GM23248 (cell line): ENCODE results near the gene PCSK2. TPM values are rescaled to one million over a fixed set of nuclear protein-coding genes. Genes with fewer than 3 reads are reported as not detected.

Experiments
- DNase-seq: peaks from one replicate; pipeline ENCODE4 v3.0.0-alpha.2; 2015
- H2AFZ ChIP-seq: fragments of 200-600 bp; sonication (generic); 2 replicates; pipeline ENCODE4 v1.6.1; 2016; ENCODE audit warnings: antibody characterized with exemption
- H3F3A ChIP-seq: fragments of 200-600 bp; sonication (generic); 2 replicates; pipeline ENCODE4 v1.6.1; 2016; ENCODE audit warnings: mild to moderate bottlenecking, antibody characterized with exemption, mixed run types; ENCODE audit not compliant: insufficient read depth
- H3K27ac ChIP-seq: fragments of 200-600 bp; sonication (generic); 2 replicates; pipeline ENCODE4 v1.5.1; 2016; ENCODE audit warnings: mild to moderate bottlenecking
- H3K27me3 ChIP-seq: fragments of 200-600 bp; sonication (generic); replicated peaks from 2 replicates; pipeline ENCODE4 v1.6.1; 2016; ENCODE audit warnings: mild to moderate bottlenecking; ENCODE audit not compliant: insufficient read depth
- H3K36me3 ChIP-seq: fragments of 200-600 bp; sonication (generic); 2 replicates; pipeline ENCODE4 v1.6.1; 2016; ENCODE audit warnings: low read depth, mild to moderate bottlenecking
- H3K4me1 ChIP-seq: fragments of 200-600 bp; sonication (generic); 2 replicates; pipeline ENCODE4 v1.6.1; 2016; ENCODE audit warnings: mild to moderate bottlenecking; ENCODE audit not compliant: insufficient read depth
- H3K4me2 ChIP-seq: fragments of 200-600 bp; sonication (generic); one replicate; pipeline ENCODE4 v1.6.1; 2016; ENCODE audit warnings: mild to moderate bottlenecking; ENCODE audit not compliant: unreplicated experiment
- H3K4me3 ChIP-seq: fragments of 200-600 bp; sonication (generic); 2 replicates; pipeline ENCODE4 v1.5.1; 2016; ENCODE audit warnings: mild to moderate bottlenecking
- H3K79me2 ChIP-seq: fragments of 200-600 bp; sonication (generic); 2 replicates; pipeline ENCODE4 v1.6.1; 2016; ENCODE audit warnings: mild to moderate bottlenecking; ENCODE audit not compliant: insufficient read depth
- H3K9ac ChIP-seq: fragments of 200-600 bp; sonication (generic); 2 replicates; pipeline ENCODE4 v1.6.1; 2016; ENCODE audit warnings: mild to moderate bottlenecking
- H3K9me2 ChIP-seq: fragments of 200-600 bp; sonication (generic); 2 replicates; pipeline ENCODE4 v1.6.1; 2016; ENCODE audit warnings: mixed run types, mild to moderate bottlenecking, moderate library complexity; ENCODE audit not compliant: insufficient read depth
- H3K9me3 ChIP-seq: fragments of 200-600 bp; sonication (generic); one replicate; pipeline ENCODE4 v1.6.1; 2017; ENCODE audit warnings: low read depth
- H4K20me1 ChIP-seq: fragments of 200-600 bp; sonication (generic); 2 replicates; pipeline ENCODE4 v1.6.0; 2016; ENCODE audit not compliant: insufficient read depth
- EZH2 ChIP-seq: fragments of 200-600 bp; sonication (generic); IDR thresholded peaks from 2 replicates; pipeline ENCODE4 v1.6.1; 2018; ENCODE audit warnings: antibody characterized with exemption, mild to moderate bottlenecking; ENCODE audit not compliant: insufficient read depth, poor library complexity, severe bottlenecking
- EZH2phosphoT487 ChIP-seq: fragments of 200-600 bp; sonication (generic); IDR thresholded peaks from 2 replicates; pipeline ENCODE4 v1.6.1; 2018; ENCODE audit warnings: antibody characterized with exemption, moderate library complexity, mild to moderate bottlenecking, low read depth; ENCODE audit not compliant: insufficient read depth
- WGBS, 2 experiments: methylation state at CpG; one replicate each; pipeline ENCODE4 v1.1.6; 2015 to 2017; ENCODE audit warnings: low lambda C conversion rate in 2 of 2, low coverage in 1 of 2; ENCODE audit errors: missing lambda C conversion rate in 2 of 2; 5-methylcytosine and 5-hydroxymethylcytosine counted together
- in situ Hi-C: fragments of 300-500 bp; cut with MboI; formaldehyde crosslinking; loops from 2 replicates; pipeline ENCODE4 v1.15.0; 2020
- polyA plus RNA-seq: library from polyadenylated mRNA; unstranded; fragments of >200 nt; fragmentation: Nextera tagmentation; extraction: Ambion mirVana; gene quantifications from 2 replicates; pipeline ENCODE4 v1.2.1, GENCODE V29; 2016
- total RNA-seq: library from RNA; depleted of rRNA; stranded (reverse); fragments of >200 nt; shearing (Covaris generic); gene quantifications from 2 replicates; pipeline ENCODE4 v1.2.3, GENCODE V29; 2014

Gene PCSK2
- total and polyA plus RNA-seq, 2 experiments from 2014 or later = not detected

- H3K27me3 ChIP-seq = no peaks in the 10 kb centered on the region
- no peak overlapping the region for H3K4me3 ChIP-seq
- H3K4me1 ChIP-seq = peaks cover 12% of the 10 kb centered on the region; the same call in 1 of the 2 replicates
- 100% methylated on average over 2 of the region's 2 CpGs for WGBS, 2 experiments
- H3F3A ChIP-seq = no peaks in the 10 kb centered on the region
- H3K27ac ChIP-seq = no peak overlapping the region
- in situ Hi-C loops = loop anchor here (25.0 kb wide), 1 partner anchor 780 kb away; the partner anchor contains the start of gene ZNF133
- no peaks in the 10 kb centered on the region for H3K9me3 ChIP-seq
- H3K36me3 ChIP-seq = no peaks in the 10 kb centered on the region
- no peak for DNase-seq
- TF ChIP-seq EZH2phosphoT487 (no peak), EZH2 (no peak)
- H3K9me2 ChIP-seq = no peaks in the 10 kb centered on the region
- H3K4me2 ChIP-seq = no peak overlapping the region
- no peak overlapping the region for H3K9ac ChIP-seq
- H2AFZ ChIP-seq = 0 out of 2 replicates have a peak overlapping the region, but pooled peaks have one; percentile 15
- H3K79me2 ChIP-seq = no peaks in the 10 kb centered on the region
- H4K20me1 ChIP-seq = no peaks in the 10 kb centered on the region
Observed at GRCh38 chr20:17507032-17507431, 280.2 kb downstream of the PCSK2 start.

DNA sequence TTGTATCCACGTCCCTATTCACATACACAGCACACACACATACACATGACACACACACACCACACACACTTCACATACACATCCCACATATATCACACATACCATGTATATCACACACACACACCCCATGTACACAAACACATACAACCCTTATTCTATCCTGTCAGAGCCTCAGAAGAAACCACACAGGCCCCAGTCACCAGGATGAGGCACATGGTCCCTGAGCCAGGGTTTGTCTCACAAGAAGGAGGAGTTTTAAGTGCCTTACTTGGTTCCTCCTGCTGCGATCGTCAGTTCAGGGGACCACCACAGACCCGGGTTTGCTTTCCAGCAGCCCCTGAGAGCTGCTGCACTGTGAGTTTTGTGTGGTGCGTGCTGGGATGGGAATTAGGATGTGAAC is 280.7 kb downstream of the PCSK2 start:
- no peaks in the 10 kb centered on the region for H3F3A ChIP-seq
- H4K20me1 ChIP-seq = no peaks in the 10 kb centered on the region
- no peak overlapping the region for H3K4me3 ChIP-seq
- peaks cover 12% of the 10 kb centered on the region; the same call in 1 of the 2 replicates for H3K4me1 ChIP-seq
- in situ Hi-C loops = loop anchor here (25.0 kb wide), 1 partner anchor 780 kb away; the partner anchor contains the start of gene ZNF133
- H2AFZ ChIP-seq = no peak overlapping the region
- H3K9me3 ChIP-seq = no peaks in the 10 kb centered on the region
- H3K9ac ChIP-seq = no peak overlapping the region
- no peak overlapping the region for H3K4me2 ChIP-seq
- DNase-seq = no peak
- no peaks in the 10 kb centered on the region for H3K36me3 ChIP-seq
- H3K27ac ChIP-seq = no peak overlapping the region
- no peaks in the 10 kb centered on the region for H3K79me2 ChIP-seq
- H3K27me3 ChIP-seq = no peaks in the 10 kb centered on the region
- WGBS, 2 experiments = 73 to 81% methylated on average over 5 of the region's 5 CpGs
- TF ChIP-seq EZH2phosphoT487 (no peak), EZH2 (no peak)
- no peaks in the 10 kb centered on the region for H3K9me2 ChIP-seq

- Histone ChIP-seq H3K4me3 (no peak overlapping the region), H3K4me2 (no peak overlapping the region), H3K9me3 (no peaks in the 10 kb centered on the region), H3K36me3 (no peaks in the 10 kb centered on the region), H3F3A (no peaks in the 10 kb centered on the region), H3K4me1 (peaks cover 12% of the 10 kb centered on the region; the same call in 1 of the 2 replicates), H3K9ac (no peak overlapping the region), H4K20me1 (no peaks in the 10 kb centered on the region), H3K79me2 (no peaks in the 10 kb centered on the region), H3K9me2 (no peaks in the 10 kb centered on the region), H3K27ac (no peak overlapping the region), H2AFZ (no peak overlapping the region), H3K27me3 (no peaks in the 10 kb centered on the region)
- in situ Hi-C loops = loop anchor here (25.0 kb wide), 1 partner anchor 779 kb away; the partner anchor contains the start of gene ZNF133
- WGBS, 2 experiments = 93 to 96% methylated on average over 17 to 18 of the region's 18 CpGs
- DNase-seq = no peak
- TF ChIP-seq EZH2phosphoT487 = no peak
- TF ChIP-seq EZH2 = no peak
Observed at GRCh38 chr20:17508756-17509155, 281.9 kb downstream of the PCSK2 start.

- Histone ChIP-seq H3K27ac (no peak overlapping the region), H3K4me2 (no peak overlapping the region), H3K4me3 (no peak overlapping the region), H4K20me1 (no peaks in the 10 kb centered on the region), H3K9ac (no peak overlapping the region), H3K27me3 (no peaks in the 10 kb centered on the region; the same call in 1 of the 2 replicates), H3F3A (no peaks in the 10 kb centered on the region), H3K79me2 (no peaks in the 10 kb centered on the region), H2AFZ (no peak overlapping the region), H3K9me3 (no peaks in the 10 kb centered on the region), H3K9me2 (no peaks in the 10 kb centered on the region), H3K36me3 (no peaks in the 10 kb centered on the region), H3K4me1 (peaks cover 9% of the 10 kb centered on the region; the same call in 1 of the 2 replicates)
- WGBS, 2 experiments = 50 to 58% methylated on average over 4 of the region's 4 CpGs
- in situ Hi-C loops = loop anchor here (25.0 kb wide), 1 partner anchor 777 kb away; the partner anchor contains the start of gene ZNF133
- TF ChIP-seq EZH2phosphoT487 = no peak
- no peak for TF ChIP-seq EZH2
- DNase-seq = no peak
Observed at GRCh38 chr20:17510548-17510947, 283.7 kb downstream of the PCSK2 start.
